Measurements from ENCODE around the gene MED25. TPM values are rescaled to one million over a fixed set of nuclear protein-coding genes. Genes with fewer than 3 reads are reported as not detected.

Gene MED25
- total and polyA plus RNA-seq, 9 donors, result 30.3 to 89.9 (median 67.4) TPM

- DNase-seq, result no peak
- H3K9me3 ChIP-seq, result no peaks in the 10 kb centered on the region
- peaks cover 3% of the 10 kb centered on the region for H3K4me1 ChIP-seq (ENCODE audit: insufficient read depth)
- WGBS, 3 donors, result 89 to 92% (median 91%) methylated on average over 18 of the region's 18 CpGs
- H3K27ac ChIP-seq, result no peak overlapping the region
- no peak overlapping the region for H3K4me3 ChIP-seq
- TF ChIP-seq POLR2A (IDR thresholded peaks at IDR 0.05) (no peak), EP300 (IDR thresholded peaks at IDR 0.05) (no peak), CTCF (IDR thresholded peaks at IDR 0.05) (no peak)
- H3K36me3 ChIP-seq, result no peaks in the 10 kb centered on the region
- intact Hi-C loops (cut with DNase I), result no loop called here
- no peaks in the 10 kb centered on the region for H3K27me3 ChIP-seq
Observed at GRCh38 chr19:49829721-49830120, 11.6 kb downstream of the MED25 start.

GRCh38 chr19:49830766-49831165 is 12.7 kb downstream of the MED25 start:
- Histone ChIP-seq H3K4me3 (no peak overlapping the region), H3K27ac (no peak overlapping the region), H3K9me3 (no peaks in the 10 kb centered on the region), H3K27me3 (no peaks in the 10 kb centered on the region), H3K4me1 (ENCODE audit: insufficient read depth) (no peaks in the 10 kb centered on the region), H3K36me3 (no peaks in the 10 kb centered on the region)
- no peak for TF ChIP-seq EP300 (IDR thresholded peaks at IDR 0.05)
- no peak for TF ChIP-seq POLR2A (IDR thresholded peaks at IDR 0.05)
- TF ChIP-seq CTCF (IDR thresholded peaks at IDR 0.05), result no peak
- DNase-seq, result no peak
- WGBS, 3 donors, result 91 to 96% (median 91%) methylated on average over 11 to 12 of the region's 12 CpGs
- intact Hi-C loops (cut with DNase I), result no loop called here

GRCh38 chr19:49831592-49831991 is 13.5 kb downstream of the MED25 start:
- WGBS, 3 donors, result 93 to 97% (median 97%) methylated on average over 8 of the region's 8 CpGs
- H3K36me3 ChIP-seq, result no peaks in the 10 kb centered on the region

GRCh38 chr19:49832556-49832955 is 14.5 kb downstream of the MED25 start:
- H3K36me3 ChIP-seq, result no peaks in the 10 kb centered on the region
- intact Hi-C loops (cut with DNase I), result no loop called here
- H3K4me3 ChIP-seq, result no peak overlapping the region
- H3K27ac ChIP-seq, result no peak overlapping the region
- TF ChIP-seq CTCF (IDR thresholded peaks at IDR 0.05) (no peak), EP300 (IDR thresholded peaks at IDR 0.05) (no peak), POLR2A (IDR thresholded peaks at IDR 0.05) (no peak)
- 48 to 59% (median 58%) methylated on average over 9 of the region's 9 CpGs for WGBS, 3 donors
- H3K27me3 ChIP-seq, result no peaks in the 10 kb centered on the region
- H3K4me1 ChIP-seq (ENCODE audit: insufficient read depth), result no peaks in the 10 kb centered on the region
- no peak for DNase-seq
- no peaks in the 10 kb centered on the region for H3K9me3 ChIP-seq

More at GRCh38 chr19:49831592-49831991, 13.5 kb downstream of the MED25 start:
- no peaks in the 10 kb centered on the region for H3K9me3 ChIP-seq
- TF ChIP-seq POLR2A (IDR thresholded peaks at IDR 0.05) (no peak), CTCF (IDR thresholded peaks at IDR 0.05) (no peak), EP300 (IDR thresholded peaks at IDR 0.05) (no peak)
- no peaks in the 10 kb centered on the region for H3K4me1 ChIP-seq (ENCODE audit: insufficient read depth)
- intact Hi-C loops (cut with DNase I), result no loop called here
- H3K27me3 ChIP-seq, result no peaks in the 10 kb centered on the region
- no peak overlapping the region for H3K4me3 ChIP-seq
- no peak for DNase-seq
- H3K27ac ChIP-seq, result no peak overlapping the region
